ENCODE measurements around the gene SMCR8.
A peak's percentile ranks its signal among the peaks of the same experiment; 100 is the strongest.
"Not testable (repeated sequence)": the region's sequence is repeated elsewhere in the genome, so short reads cannot be mapped to it uniquely, and the experiment has no call there.

The SMCR8 gene

GRCh38 chr17:18314731-18315561 is at the start of gene SMCR8, which contains the start of gene TOP3A:
Gene SMCR8 (plus strand): TSS chr17:18315293. CDS start chr17:18315790, 497 bp downstream.
Gene TOP3A (minus strand): TSS chr17:18314994. CDS start chr17:18314778, 216 bp downstream.
- DNase-seq, result peak; percentile 98

- DNase-seq, result no peak
Measured at GRCh38 chr17:18267366-18267765, 47.7 kb upstream of the SMCR8 start.

GRCh38 chr17:18267927-18268711 is 47.0 kb upstream of the SMCR8 start:
- no peak for DNase-seq

GRCh38 chr17:18270046-18270931 is 44.8 kb upstream of the SMCR8 start:
- DNase-seq, result no peak

- no peak for DNase-seq
Measured at GRCh38 chr17:18277076-18277475, 38.0 kb upstream of the SMCR8 start.

GRCh38 chr17:18278867-18279266 is 36.2 kb upstream of the SMCR8 start:
- DNase-seq, result no peak

GRCh38 chr17:18280249-18280648 is 34.8 kb upstream of the SMCR8 start:
- DNase-seq, result no peak

- DNase-seq, result no peak
Measured at GRCh38 chr17:18280766-18281371, 34.2 kb upstream of the SMCR8 start.

GRCh38 chr17:18281788-18282187 is 33.3 kb upstream of the SMCR8 start:
- DNase-seq, result no peak

GRCh38 chr17:18285296-18285695 is 29.8 kb upstream of the SMCR8 start:
- no peak for DNase-seq

GRCh38 chr17:18291718-18292540 is 23.2 kb upstream of the SMCR8 start:
- DNase-seq, result no peak

GRCh38 chr17:18298061-18298460 is 17.0 kb upstream of the SMCR8 start:
- not testable (repeated sequence) for DNase-seq

GRCh38 chr17:18300725-18301480 is 14.2 kb upstream of the SMCR8 start:
- DNase-seq, result no peak

GRCh38 chr17:18303206-18303605 is 11.9 kb upstream of the SMCR8 start:
- DNase-seq, result not testable (repeated sequence)

GRCh38 chr17:18309202-18309601 is 5.9 kb upstream of the SMCR8 start:
- DNase-seq, result no peak

GRCh38 chr17:18314059-18314730 is 898 bp upstream of the SMCR8 start:
- no peak for DNase-seq

- peak; percentile 40 for DNase-seq
Measured at GRCh38 chr17:18315562-18315922, 449 bp downstream of the SMCR8 start.

GRCh38 chr17:18315961-18316360 is 868 bp downstream of the SMCR8 start:
- DNase-seq, result no peak

GRCh38 chr17:18318117-18318516 is 3.0 kb downstream of the SMCR8 start:
- DNase-seq, result no peak

All from CD4-positive, alpha-beta T cell treated with Interleukin-17A for 4 hours (primary cell).